GM18498 (cell line): Measurements from ENCODE around the gene ANKRD18A.
"Not testable (repeated sequence)": the region's sequence is repeated elsewhere in the genome, so short reads cannot be mapped to it uniquely, and the experiment has no call there.

Experiments
- ATAC-seq: cut with Tn5 transposase; IDR thresholded peaks from one replicate; pipeline ENCODE4 v1.9.1; 2021; ENCODE audit warnings: mild to moderate bottlenecking, moderate library complexity; ENCODE audit not compliant: unreplicated experiment

The ANKRD18A gene

DNA sequence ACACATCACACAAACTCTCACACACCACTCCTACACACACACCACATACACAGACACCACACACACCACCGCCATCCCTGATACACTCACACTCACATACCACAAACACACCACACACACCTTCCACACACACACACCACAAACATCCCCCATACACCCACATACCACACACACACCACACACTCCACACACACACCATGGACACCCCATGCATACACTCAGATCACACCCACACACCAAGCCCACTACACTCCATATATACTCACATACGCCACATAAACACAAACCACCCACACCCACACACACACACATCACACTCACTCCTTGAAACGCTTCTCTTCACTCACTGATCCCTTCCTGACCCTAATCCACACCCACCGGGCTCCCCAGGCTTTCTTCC is 9.1 kb upstream of the ANKRD18A start:
- no peak for ATAC-seq

DNA sequence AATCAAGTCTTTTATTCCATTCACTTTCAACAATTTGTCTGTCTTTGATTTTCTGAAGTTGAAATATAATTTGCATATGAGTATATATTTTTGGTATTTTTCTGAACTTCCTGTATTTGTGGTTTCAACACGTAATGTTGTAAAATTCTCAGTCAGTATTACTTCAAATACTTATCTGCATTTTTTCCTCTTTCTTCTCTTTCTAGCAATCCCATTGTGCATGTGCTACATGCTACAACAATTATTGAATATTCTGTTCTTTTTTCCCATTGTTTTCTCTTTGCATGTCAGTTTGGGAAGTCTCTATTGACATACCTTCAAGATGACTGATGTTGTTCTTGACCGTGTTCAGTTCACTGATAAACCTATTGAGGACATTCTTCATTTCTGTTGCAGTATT is 5.6 kb upstream of the ANKRD18A start:
- no peak for ATAC-seq

DNA sequence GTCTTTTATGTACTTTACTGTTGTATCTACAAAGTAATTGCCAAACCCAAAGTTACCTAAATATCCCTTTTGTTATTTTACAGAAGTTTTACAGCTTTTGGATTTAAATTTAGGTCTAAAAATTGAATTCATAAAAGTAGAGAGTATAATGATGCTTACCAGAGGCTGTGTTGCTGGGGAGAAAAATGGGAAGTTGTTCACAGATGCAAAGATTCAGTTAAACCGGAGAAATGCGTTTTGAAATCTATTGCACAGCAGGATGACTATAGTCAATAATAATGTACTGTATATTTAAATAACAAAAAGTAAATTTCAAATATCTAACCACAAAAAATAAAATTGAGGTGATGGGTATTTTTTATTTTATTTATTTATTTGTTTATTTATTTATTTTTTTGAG is 2.6 kb upstream of the ANKRD18A start:
- ATAC-seq = no peak

DNA sequence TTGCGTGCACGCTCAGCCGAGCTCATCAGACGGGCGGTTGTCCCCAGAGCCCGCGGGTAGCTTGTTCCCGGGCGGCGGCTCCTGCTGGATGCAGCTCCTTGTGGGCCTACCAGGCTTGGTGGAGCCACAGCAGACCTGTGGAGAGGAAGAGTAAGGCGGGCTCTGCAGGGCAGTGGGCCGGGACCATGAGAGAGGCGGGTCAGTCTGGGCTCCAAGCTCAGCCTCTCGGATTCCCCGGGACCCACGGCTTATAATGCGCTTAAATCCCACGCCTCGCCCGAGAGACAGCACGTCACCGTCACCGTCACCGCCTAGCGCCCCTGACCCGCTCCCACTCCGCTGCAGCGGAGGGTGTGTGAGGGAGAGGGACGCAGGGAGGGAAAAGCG is 1.9 kb upstream of the ANKRD18A start:
- ATAC-seq = no peak

DNA sequence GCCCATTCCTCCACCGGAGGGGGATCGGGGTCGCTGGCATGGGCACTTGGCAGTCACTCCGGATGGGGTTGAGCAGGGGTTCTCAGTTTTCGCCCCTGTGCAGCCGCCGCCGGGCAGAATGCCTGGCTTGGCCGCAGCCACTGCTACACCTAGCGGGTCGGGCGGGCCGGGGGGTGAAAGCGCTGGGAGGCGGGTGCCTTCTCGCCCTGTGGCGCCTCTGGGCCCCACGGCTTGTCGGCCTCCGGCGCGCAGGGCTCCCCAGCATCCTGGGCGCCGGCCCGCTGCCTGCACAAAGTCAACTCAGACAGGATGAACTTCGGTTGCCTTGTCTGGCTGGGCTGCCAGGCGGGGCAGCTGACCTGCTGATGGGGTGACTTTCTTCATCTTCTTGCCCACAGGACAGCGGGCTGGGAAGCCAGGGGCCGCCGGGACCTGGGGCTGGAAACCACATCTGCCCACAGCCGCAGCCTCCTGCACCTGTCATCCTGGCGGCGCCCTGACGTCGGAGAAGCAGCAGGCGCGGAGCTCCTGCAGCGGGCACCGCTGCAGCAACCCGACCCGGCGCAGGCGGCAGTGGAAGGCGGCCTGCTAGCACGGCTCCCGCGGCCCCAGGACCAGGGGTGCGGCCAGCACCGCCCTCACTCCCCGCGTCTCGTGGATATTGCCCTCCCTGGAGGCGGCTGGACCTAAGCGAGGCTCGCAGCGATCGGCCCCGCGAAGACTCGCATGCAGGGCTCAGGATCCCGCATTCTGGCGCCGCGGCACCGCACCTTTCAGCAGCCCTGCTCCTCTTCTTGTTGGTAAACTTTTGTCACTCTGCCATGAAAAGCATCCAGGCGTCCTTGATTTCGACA is 1.3 kb upstream of the ANKRD18A start:
- peak; percentile 44 for ATAC-seq

DNA sequence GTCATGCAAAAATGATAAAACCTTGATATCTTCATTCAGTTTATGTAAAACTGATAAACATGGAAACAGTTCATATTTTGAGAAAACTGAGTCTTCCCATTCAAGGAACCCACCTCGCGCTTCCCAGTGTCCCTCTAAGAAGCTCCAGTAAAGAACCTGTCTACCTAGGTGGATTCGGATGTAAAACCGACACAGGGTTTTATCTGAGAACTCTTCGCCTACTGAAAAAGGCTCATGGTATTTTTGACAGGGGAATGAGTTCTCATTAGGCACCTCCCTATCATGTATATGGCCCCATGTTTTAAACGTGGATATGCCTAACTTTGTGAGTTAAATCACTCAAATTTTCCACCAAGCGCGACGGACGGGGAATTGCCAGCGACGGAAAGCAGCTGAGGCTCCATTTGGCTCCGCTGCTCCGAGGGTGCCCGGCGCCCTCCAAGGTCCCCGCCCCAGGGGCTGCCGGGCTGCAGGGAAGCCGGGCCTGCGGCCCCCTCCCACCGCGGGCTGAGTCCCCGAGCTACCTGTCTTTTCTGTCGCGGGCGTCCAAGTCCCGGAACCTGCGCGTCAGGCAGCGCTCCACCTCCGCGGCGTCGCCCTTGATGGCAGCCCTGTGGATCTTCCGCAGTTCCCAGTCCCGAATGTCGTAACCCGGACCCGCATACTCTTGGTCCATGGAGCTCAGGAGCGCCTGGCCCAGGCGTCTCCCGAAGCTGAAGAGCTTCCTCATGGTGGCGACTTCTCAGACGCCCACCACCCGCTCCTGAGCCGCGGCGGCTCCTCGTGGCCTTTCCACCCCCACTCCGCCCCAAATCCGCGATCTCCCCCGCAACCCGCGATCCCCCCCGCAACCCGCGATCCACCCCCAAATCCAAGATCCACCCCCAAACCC is 594 bp downstream of the ANKRD18A start:
- ATAC-seq = no peak

DNA sequence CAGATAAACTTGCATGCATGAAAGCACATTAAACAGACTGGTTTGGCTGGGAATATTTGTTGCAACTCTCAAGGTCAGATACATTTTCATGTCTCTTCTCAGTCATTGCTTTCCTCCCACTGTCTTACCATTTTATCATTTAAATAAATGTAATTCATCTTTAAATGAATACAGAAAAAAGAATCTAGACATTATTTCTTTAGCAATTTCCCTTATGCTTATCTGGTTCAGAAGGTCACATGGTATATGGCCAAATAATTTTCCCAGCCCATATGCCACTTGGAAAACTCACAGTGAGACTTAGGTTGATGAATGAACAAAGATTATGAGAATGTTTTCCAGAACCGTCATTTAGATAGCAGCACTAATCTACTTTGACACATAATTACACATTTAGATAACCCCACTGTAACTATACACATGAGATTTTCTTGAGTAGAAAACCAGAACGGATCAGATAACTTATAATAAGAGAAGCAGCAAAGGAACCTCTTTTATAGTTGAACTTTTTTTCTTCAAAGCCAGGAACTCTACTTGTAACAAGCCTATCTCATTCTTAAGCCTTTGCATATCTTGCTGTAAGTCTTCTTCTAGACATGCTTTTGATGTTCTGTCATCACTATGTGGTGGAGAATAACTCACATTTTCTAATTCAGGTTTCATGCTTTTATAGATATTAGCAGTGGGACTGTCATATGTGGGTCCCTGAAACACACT is 22.2 kb downstream of the ANKRD18A start:
- not testable (repeated sequence) for ATAC-seq

DNA sequence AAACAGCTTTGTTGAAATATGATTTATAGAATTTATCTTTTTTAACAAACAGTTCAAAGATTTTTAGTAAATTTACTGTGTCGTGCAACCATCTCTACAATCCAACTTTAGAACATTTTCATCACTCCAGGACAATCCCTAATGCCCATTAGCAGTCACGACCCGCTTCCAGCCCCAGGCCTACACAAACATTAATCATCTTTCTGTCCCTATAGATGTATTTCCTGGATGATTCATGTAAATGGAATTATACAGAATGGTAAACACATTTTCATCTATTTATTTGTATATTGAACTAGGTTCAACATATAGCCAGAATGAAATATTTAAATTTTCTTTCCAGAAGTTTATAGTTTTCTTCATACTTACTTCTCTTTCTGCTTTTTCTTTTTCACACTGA is 25.3 kb downstream of the ANKRD18A start:
- not testable (repeated sequence) for ATAC-seq

DNA sequence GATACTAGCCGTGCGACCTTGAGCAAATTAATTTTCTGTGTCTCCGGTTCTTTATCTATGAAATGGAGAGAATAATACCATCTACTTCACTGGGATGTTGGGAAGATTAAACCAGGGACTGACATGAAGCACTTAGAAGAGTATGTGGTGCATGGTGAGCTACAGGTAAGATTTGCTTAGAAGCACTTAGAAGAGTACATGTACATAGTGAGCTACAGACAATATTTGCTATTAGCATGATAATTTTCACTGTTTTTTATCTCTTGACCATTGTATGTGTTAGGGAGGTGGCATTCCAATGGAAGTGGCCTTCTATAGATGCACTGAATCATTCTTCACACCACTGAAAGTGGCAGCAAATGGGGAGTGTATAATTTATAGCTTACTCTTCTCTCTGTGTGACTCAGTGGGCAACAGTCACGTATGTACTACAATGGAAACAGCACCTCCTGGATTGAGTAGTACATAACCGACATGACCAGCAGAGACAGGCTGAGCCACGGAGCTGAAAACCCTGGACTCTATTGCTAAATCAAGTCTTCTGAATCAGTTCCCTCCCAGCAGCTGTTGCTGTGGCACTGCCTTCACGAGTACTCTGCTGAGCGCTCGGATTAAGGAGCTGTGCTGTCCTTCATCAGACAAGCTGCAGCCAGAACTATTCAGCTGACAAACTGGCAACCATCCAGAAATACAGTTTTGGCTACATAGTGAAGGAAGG is 28.9 kb downstream of the ANKRD18A start:
- ATAC-seq = not testable (repeated sequence)

DNA sequence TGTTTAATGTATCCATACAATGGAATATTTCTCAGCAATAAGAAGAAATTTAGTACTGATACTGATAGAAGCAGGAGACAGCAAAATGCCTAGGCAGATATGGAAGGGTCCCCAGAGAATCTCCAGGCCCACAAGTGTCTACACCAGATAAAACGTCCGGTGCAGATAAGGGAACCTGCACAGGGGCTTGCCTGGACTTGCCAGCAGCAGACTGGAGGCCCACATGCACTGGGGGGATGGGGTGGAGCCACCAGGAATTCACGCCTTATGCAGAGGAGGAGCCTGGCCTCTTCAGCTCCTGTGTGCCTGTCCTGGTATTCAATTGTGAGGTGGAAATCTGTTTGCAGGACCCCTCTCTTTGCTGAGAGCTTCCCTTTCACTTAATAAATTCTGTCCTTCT is 36.6 kb downstream of the ANKRD18A start:
- not testable (repeated sequence) for ATAC-seq

DNA sequence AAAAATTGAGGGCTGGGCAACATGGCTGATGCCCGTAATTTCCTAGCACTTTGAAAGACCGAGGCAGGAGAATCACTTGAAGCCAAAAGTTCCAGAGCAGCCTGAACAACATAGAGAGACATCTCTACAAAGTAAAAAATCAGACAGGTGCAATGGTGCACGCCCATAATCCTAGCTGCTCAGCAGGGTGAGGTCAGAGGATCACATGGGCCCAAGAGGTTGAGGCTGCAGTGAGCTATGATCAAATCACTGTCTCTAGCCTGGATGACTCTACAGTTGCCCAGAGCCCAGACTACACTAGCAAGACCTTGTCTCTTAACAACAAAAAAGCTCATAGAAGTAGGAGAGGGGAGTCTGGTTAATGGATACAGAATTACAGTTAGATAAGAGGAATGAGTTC is 40.3 kb downstream of the ANKRD18A start:
- ATAC-seq = not testable (repeated sequence)

DNA sequence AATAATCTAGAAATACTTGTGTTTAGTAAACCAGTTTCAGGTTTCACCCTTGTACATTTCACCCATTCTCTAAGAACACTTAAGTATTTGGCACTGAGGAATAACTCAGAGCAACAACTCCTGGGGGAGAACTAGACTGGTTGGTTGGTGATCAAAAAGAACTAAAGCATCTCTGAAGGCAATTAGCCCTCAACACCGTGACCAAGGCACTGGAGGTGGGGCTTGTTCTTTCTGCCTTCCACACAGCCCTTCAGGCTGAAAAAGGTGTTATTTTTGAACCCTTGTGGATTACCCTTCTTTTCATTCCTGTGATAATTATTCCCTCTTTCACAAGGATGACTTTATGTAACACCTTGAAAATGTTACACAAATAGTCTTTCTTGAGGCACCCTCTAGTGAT is 44.2 kb downstream of the ANKRD18A start:
- not testable (repeated sequence) for ATAC-seq

DNA sequence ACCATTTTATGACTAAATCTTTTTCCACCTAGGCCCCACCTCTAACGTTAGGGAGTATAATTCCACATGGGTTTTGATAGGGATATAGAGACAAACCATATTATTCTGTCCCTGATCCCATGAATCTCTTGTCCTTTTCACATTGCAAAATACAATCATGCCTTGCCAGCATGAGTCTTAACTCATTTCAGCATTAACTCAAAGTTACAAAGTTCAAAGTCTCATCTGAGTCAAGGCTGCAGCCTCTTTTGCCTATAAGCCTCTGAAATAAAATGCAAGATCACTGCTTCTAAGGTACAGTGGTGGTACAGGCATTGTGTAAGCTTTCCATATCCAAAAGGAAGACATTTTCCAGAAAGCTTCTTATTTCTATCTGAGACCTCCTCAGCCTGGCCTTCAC is 54.3 kb downstream of the ANKRD18A start:
- not testable (repeated sequence) for ATAC-seq

DNA sequence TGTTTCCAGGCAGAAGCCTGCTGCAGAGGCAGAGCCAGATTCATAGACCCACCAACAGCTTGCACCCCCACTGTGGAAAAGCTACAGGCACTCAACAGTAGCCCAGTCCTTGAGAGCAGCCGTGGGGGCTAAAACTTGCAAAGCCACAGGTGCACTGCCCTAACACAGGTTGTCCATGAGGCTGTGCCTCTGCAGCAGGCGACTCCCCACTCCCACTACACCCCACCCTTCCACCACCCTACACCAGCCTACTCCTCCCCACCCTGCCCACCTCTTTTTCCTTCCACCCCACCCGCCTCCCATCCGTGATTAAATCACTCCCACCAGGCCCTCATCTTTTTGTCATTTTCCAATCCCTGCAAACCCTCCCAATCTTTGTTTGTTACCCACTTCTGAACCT is 55.2 kb downstream of the ANKRD18A start:
- ATAC-seq = not testable (repeated sequence)

DNA sequence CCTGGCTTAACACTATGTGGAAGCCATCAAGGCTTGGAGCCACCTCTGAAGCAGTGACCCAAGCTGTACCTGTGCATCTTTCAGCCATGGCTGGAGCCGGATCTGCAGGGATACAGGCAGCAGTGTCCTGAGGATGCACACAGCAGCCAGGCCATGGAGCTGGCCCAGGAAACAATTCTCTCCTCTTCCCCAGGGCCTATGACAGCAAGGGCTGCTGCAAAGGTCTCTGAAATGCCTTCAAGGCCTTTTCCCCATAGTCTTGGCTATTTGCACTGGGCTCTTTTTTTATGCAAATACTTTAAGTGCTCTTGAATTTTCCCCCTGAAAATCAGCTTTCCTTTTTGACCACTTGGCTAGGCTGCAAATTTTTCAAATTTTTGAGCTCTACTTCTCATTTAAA is 56.5 kb downstream of the ANKRD18A start:
- ATAC-seq = not testable (repeated sequence)

DNA sequence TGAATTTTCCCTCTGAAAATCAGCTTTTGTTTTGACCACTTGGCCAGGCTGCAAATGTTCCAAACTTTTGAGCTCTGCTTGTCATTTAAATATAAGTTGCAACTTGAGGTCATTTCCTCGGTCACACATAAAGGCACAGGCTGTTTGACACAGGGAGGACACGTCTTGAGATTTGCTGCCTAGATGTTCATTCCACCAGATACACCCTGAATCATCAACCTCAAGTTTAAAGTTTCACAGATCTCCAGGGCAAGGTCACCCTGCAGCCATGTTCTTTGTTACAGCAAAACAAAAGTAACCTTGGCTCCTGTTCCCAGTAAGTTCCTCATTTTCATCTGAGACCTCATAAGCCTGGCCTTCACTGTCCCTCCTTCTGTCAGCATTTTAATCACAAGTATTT is 59.3 kb downstream of the ANKRD18A start:
- not testable (repeated sequence) for ATAC-seq

DNA sequence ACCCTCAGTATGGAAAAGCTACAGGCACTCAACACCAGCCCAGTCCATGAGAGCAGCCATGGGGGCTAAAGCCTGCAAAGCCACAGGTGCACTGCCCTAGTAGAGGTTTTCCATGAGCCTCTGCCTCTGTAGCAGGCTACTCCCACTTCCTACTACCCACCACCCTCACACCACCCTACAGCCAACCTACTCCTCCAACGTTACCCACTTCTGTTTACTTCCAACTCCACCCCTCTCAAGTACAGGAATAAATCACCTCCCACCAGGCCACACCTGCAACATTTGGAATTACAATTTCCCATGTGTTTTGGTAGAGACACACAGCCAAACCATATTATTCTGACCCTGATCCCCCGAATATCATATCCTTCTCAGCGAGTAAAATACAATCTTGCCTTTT is 61.2 kb downstream of the ANKRD18A start:
- not testable (repeated sequence) for ATAC-seq

DNA sequence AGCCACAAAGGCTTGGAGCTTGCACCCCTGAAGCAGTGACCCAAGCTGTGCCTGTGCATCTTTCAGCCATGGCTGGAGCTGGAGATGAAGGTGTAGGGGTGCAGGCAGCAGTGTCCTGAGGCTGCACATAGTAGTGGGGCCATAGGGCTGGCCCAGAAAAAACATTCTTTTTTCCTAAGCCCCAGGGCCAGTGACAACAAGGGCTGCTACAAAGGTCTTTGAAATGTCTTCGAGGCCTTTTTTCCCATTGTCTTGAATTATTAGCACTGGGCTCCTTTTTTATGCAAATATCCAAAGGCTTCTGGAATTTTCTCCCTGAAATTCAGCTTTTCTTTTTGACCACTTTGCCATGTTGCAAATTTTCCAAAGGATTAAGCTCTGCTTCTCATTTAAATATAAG is 62.6 kb downstream of the ANKRD18A start:
- not testable (repeated sequence) for ATAC-seq

DNA sequence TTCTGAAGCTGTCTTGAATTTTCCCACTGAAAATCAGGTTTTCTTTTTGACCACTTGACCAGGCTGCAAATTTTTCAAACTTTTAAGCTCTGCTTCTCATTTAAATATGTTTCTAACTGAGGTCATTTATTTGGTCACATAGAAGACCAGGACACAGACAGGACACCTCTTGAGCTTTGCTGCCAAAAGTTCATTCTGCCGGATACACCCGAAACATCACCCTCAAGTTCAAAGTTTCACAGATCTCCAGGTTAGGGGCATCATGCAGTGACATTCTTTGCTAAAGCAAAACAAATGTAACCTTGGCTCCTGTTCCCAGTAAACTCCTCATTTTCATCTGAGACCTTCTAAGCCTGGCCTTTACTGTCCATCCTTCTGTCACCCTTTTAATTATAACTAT is 65.4 kb downstream of the ANKRD18A start:
- ATAC-seq = not testable (repeated sequence)

DNA sequence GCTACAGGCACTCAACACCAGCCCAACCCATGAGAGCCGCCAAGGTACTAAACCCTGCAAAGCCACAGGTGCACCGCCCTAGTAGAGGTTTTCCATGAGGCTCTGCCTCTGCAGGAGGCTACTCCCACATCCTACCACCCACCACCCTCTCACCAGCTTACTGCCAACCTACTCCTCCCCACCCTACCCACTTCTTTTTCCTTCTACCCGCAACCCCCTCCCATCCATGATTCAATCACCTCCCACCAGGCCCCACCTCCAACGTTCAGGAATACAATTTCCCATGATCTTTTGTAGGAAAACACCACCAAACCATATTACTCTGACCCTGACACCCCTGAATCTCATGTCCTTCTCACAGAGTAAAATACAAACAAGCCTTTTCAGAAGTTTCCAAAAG is 67.4 kb downstream of the ANKRD18A start:
- not testable (repeated sequence) for ATAC-seq
